Tibial artery (tissue), 4 donors: ENCODE results near the gene IDH2.

ENCODE experiments used
- DNase-seq, 2 donors: peaks; one replicate each; pipeline ENCODE4 v3.0.0-alpha.2; 2019
- H3K27ac ChIP-seq, 2 donors: fragments of 200-600 bp; sonication (generic) in 1 of 2; 1 replicate in 1 of 2; 2 replicates in 1 of 2; pipeline ENCODE4 v1.5.1; 2018 to 2019; ENCODE audit warnings: mild to moderate bottlenecking in 1 of 2
- H3K27me3 ChIP-seq, 2 donors: fragments of 200-600 bp; sonication (generic) in 1 of 2; one replicate each; pipeline versions ENCODE4 v1.5.1 to v1.6.0; 2016 to 2019
- H3K36me3 ChIP-seq, 3 donors: fragments of 200-600 bp; sonication (generic) in 2 of 3; one replicate each; pipeline ENCODE4 v1.5.1; 2016 to 2019; ENCODE audit warnings: mild to moderate bottlenecking in 2 of 3
- H3K4me1 ChIP-seq, 4 donors: fragments of 200-600 bp; sonication (generic) in 2 of 4; 1 replicate in 3 of 4; 2 replicates in 1 of 4; pipeline ENCODE4 v1.5.1; 2016 to 2019
- H3K4me3 ChIP-seq, 2 donors: fragments of 200-600 bp; sonication (generic) in 1 of 2; 1 replicate in 1 of 2; 2 replicates in 1 of 2; pipeline ENCODE4 v1.5.1; 2018 to 2019; ENCODE audit warnings: mild to moderate bottlenecking in 2 of 2
- H3K9me3 ChIP-seq, 3 donors: fragments of 200-600 bp; sonication (generic) in 1 of 3; one replicate each; pipeline ENCODE4 v1.5.1; 2016 to 2019
- intact Hi-C: fragments of 100-400 bp; cut with DNase I; formaldehyde crosslinking; loops from one replicate; pipeline ENCODE4 v1.15.0; 2023; ENCODE audit warnings: low total_unique reads
- TF ChIP-seq, protein P1 (sequence below), 2 experiments: fragments of 200-600 bp in 1 of 2; fragments of 450-650 bp in 1 of 2; IDR thresholded peaks; one replicate each; pipeline ENCODE4 v1.5.1; 2017 to 2019; ENCODE audit warnings: antibody characterized with exemption in 2 of 2, mild to moderate bottlenecking in 1 of 2, moderate library complexity in 1 of 2

The IDH2 gene

DNA sequence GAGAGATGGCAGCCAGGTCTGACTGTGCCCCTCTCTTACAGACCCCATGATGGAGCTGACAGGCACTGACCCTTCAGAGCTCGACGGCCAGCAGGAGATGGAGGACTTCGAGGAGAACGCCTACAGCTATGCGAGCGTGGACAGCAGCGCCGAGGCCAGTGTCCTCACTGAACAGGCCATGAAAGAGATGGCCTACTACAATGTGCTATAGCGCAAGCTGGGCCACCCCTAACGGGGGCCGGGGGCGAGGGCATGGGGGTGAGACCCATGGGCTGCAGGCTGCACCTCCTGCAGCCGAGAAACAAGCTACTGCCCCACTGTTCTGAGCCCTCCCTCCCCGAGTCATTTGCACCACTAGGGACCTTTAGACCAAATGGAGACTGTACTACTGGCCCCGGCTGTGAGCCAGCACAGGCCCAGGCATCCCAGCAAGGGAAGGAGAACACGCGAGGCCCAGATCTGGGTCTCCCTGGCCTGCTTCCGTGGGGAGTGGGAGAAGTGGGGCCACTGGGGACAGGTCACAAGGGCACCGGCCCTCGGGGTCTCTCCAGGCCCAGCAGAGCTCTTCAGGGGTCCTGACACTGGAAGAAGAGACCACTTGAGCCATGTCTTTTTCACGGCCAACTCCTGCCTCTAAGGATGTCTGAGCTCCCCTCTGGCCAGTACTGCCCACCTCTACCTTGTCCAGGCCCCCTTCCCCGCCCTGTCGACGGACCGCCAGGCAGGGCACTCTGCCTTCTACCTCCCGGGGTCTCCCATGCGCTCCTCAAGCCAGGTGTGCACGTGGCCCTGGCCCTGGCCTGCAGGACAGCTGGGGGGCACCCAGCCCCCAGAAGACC lies 22.4 kb downstream of the IDH2 start:
- Histone ChIP-seq H3K27me3 (no peaks in the 10 kb centered on the region), H3K27ac (no peak overlapping the region), H3K4me1 (peaks cover 0 to 6% (median 0%) of the 10 kb centered on the region in 4 donors), H3K9me3 (no peaks in the 10 kb centered on the region), H3K4me3 (no peak overlapping the region), H3K36me3 (peaks cover 22 to 88% (median 75%) of the 10 kb centered on the region in 3 donors)
- no peak for DNase-seq
- intact Hi-C loops = loop anchor here (10.0 kb wide), 1 partner anchor 325 kb away; the partner anchor contains the start of gene MESP1
- TF ChIP-seq, protein P1, sequence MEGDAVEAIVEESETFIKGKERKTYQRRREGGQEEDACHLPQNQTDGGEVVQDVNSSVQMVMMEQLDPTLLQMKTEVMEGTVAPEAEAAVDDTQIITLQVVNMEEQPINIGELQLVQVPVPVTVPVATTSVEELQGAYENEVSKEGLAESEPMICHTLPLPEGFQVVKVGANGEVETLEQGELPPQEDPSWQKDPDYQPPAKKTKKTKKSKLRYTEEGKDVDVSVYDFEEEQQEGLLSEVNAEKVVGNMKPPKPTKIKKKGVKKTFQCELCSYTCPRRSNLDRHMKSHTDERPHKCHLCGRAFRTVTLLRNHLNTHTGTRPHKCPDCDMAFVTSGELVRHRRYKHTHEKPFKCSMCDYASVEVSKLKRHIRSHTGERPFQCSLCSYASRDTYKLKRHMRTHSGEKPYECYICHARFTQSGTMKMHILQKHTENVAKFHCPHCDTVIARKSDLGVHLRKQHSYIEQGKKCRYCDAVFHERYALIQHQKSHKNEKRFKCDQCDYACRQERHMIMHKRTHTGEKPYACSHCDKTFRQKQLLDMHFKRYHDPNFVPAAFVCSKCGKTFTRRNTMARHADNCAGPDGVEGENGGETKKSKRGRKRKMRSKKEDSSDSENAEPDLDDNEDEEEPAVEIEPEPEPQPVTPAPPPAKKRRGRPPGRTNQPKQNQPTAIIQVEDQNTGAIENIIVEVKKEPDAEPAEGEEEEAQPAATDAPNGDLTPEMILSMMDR (IDR thresholded peaks at IDR 0.05) = no peak

DNA sequence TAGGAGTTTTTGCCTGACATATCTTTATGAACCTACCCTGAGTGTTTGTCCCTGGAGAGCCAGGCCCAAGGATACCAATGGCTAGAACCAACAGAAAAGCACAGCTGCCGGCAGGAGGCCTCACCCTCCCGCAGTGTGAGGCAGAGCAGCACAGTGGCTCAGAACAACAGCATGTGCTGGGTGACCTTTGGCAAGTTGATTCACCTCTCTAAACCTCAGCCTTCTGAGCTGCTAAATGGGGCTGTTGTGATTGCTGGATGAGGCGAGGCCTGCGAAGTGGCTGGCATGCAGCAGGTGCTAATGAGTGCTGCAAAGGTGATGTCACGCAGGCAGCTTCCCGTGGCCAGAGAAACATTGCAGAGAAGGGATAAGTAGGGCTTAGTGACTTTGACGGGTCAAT lies 23.3 kb downstream of the IDH2 start:
- H3K4me3 ChIP-seq = no peak overlapping the region

DNA sequence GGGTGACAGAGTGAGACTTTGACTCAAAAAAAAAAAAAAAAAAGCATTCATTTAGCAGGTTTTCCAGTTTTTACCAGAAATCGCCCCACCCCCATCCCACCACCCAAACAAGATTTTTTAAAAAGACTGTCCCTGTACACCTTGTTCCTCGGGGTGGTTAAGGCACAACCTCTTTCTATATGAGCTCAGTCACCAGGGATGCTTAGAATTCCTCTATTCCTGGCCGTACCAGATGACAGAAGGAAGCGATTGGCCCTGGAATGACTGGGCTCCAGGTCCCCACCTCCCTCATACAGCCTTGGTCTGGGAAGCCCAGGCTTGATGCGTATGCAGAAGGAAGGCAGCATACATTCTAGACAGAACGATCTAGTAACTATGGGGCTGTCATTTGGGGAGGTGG lies 25.6 kb downstream of the IDH2 start:
- no peaks in the 10 kb centered on the region for H3K9me3 ChIP-seq
- intact Hi-C loops = loop anchor here (10.0 kb wide), 1 partner anchor 322 kb away; the partner anchor contains the start of gene MESP1
- TF ChIP-seq, protein P1 (IDR thresholded peaks at IDR 0.05) = no peak
- H3K36me3 ChIP-seq = peaks cover 11 to 83% (median 71%) of the 10 kb centered on the region in 3 donors
- no peak overlapping the region for H3K4me3 ChIP-seq
- H3K27me3 ChIP-seq = no peaks in the 10 kb centered on the region
- DNase-seq = no peak
- H3K4me1 ChIP-seq = peaks cover 0 to under 1% (median 0%) of the 10 kb centered on the region in 4 donors
- no peak overlapping the region for H3K27ac ChIP-seq

More for the DNA sequence above, 23.3 kb downstream of the IDH2 start:
- intact Hi-C loops = loop anchor here (10.0 kb wide), 1 partner anchor 324 kb away; the partner anchor contains the start of gene MESP1
- no peak overlapping the region for H3K27ac ChIP-seq
- no peaks in the 10 kb centered on the region for H3K27me3 ChIP-seq
- TF ChIP-seq, protein P1 (IDR thresholded peaks at IDR 0.05) = no peak
- no peak for DNase-seq
- H3K9me3 ChIP-seq = no peaks in the 10 kb centered on the region
- peaks cover 15 to 88% (median 75%) of the 10 kb centered on the region in 3 donors for H3K36me3 ChIP-seq
- H3K4me1 ChIP-seq = peaks cover 0 to 6% (median 0%) of the 10 kb centered on the region in 4 donors

DNA sequence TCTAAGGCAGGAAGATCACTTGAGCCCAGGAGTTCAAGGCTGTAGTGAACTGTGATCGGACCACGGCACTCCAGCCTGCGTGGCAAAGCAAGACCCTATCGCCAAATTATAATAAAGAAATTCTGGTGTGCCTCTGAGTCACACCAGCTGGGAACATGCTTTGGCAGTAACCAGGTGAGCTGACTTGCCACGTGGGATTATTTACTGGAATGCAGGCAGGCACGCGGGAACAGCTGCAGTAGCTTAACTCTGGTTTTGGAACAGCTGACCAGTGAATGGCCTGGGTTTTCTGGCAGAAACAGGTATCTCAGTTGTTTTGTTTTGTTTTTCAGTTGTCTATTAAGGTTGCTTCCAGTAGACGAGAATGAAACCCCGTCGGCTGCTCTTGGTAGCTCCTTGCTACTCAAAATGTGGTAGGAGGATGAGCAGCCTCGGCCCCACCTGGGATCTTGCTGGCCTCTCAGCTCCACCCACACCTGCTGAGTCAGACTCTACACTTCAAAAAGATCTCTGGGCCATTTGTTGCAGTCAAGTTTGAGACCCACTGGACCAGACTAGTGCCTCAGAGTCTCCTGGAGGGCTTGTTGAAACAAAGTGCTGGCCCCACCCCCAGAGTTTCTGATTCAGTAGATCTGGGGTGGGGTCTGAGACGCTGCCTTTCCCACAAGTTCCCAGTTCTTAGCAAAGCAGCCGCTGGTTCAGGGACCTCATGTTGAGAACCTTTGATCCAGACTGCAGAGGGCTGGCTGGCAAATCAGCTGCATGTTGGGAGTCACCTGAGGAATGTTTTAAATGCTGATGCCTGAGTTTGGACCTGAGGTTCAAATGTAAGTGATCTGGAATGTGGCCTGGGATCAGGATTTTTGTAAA lies 26.6 kb downstream of the IDH2 start:
- intact Hi-C loops = loop anchor here (10.0 kb wide), 1 partner anchor 321 kb away; the partner anchor contains the start of gene MESP1
- Histone ChIP-seq H3K4me3 (no peak overlapping the region), H3K27me3 (no peaks in the 10 kb centered on the region), H3K4me1 (peaks cover 0 to 11% (median 0%) of the 10 kb centered on the region in 4 donors), H3K27ac (no peak overlapping the region), H3K9me3 (no peaks in the 10 kb centered on the region), H3K36me3 (peaks cover 7 to 72% (median 60%) of the 10 kb centered on the region in 3 donors)
- TF ChIP-seq, protein P1 (IDR thresholded peaks at IDR 0.05) = no peak
- DNase-seq = no peak

DNA sequence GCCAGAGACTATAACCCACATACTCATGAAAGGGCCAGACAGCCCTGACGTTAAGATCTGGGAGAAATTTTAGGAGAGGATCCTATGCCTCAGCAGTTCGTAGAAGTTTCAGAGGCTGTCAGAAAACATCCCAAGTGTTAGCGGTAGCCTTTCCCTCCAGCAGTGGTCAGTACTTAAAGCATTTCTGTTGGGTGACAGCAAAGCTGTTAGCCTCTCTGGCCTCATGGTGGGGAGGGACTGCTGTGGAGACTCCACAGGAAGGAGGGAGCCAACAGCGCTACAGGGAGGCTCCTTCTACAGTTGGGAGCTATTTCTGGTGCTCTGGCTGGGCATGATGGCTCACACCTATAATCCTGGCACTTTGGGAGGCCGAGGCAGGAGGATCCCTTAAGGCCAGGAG lies 27.4 kb downstream of the IDH2 start:
- TF ChIP-seq, protein P1 (IDR thresholded peaks at IDR 0.05) = no peak
- no peak for DNase-seq
- Histone ChIP-seq H3K4me3 (no peak overlapping the region), H3K9me3 (no peaks in the 10 kb centered on the region), H3K36me3 (peaks cover 4 to 65% (median 53%) of the 10 kb centered on the region in 3 donors), H3K27ac (no peak overlapping the region), H3K27me3 (no peaks in the 10 kb centered on the region), H3K4me1 (peaks cover 0 to 11% (median 2%) of the 10 kb centered on the region in 4 donors)
- intact Hi-C loops = loop anchor here (5.0 to 10.0 kb wide), 2 partner anchors 173 to 320 kb away; partner anchors contain the start of gene MESP1
